Activated T-helper 1 cell treated with Interleukin-2 at 50 U/mL for 16 hours (primary cell): ENCODE results near the gene PITX2.
"Not testable (repeated sequence)": the region's sequence is repeated elsewhere in the genome, so short reads cannot be mapped to it uniquely, and the experiment has no call there.

ENCODE experiments used
- DNase-seq: peaks from one replicate; pipeline ENCODE4 v3.0.0-alpha.2; 2020; ENCODE audit warnings: low read depth

The PITX2 gene

GRCh38 chr4:110610940-110611831 lies 11.7 kb downstream of the PITX2 start:
- no peak for DNase-seq

GRCh38 chr4:110610620-110610939 lies 12.3 kb downstream of the PITX2 start:
- no peak for DNase-seq

GRCh38 chr4:110609044-110609750 lies 13.7 kb downstream of the PITX2 start:
- DNase-seq: no peak

GRCh38 chr4:110605077-110605476 lies 17.8 kb downstream of the PITX2 start:
- DNase-seq: no peak

GRCh38 chr4:110602061-110602460 lies 20.8 kb downstream of the PITX2 start:
- no peak for DNase-seq

GRCh38 chr4:110597582-110597981 lies 25.3 kb downstream of the PITX2 start:
- no peak for DNase-seq

GRCh38 chr4:110596431-110596830 lies 26.4 kb downstream of the PITX2 start:
- DNase-seq: no peak

- no peak for DNase-seq
These were observed 27.3 kb downstream of the PITX2 start for GRCh38 chr4:110595583-110595982.

- no peak for DNase-seq
These were observed 33.6 kb downstream of the PITX2 start for GRCh38 chr4:110589297-110589696.

- DNase-seq: no peak
These were observed 35.1 kb downstream of the PITX2 start for GRCh38 chr4:110587666-110588285.

GRCh38 chr4:110586131-110586850 lies 36.6 kb downstream of the PITX2 start:
- DNase-seq: no peak

- not testable (repeated sequence) for DNase-seq
These were observed 46.2 kb downstream of the PITX2 start for GRCh38 chr4:110576696-110577095.
